Neural progenitor cell (in vitro differentiated cells): ENCODE data around the gene ADGRA1. TPM values are rescaled to one million over a fixed set of nuclear protein-coding genes. Genes with fewer than 3 reads are reported as not detected.

Source experiments
- DNase-seq: peaks from one replicate; pipeline ENCODE4 v3.0.0-alpha.2; 2016; ENCODE audit warnings: low spot score
- H2AFZ ChIP-seq: fragments of 200-600 bp; sonication (generic); replicated peaks from 2 replicates; pipeline ENCODE4 v1.6.1; 2016; ENCODE audit warnings: antibody characterized with exemption
- H3F3A ChIP-seq: fragments of 200-600 bp; sonication (generic); 2 replicates; pipeline ENCODE4 v1.6.1; 2016; ENCODE audit warnings: antibody characterized with exemption, low read depth
- H3K27ac ChIP-seq: fragments of 200-600 bp; sonication (generic); 2 replicates; pipeline ENCODE4 v1.5.1; 2016; ENCODE audit warnings: mild to moderate bottlenecking
- H3K27me3 ChIP-seq: fragments of 200-600 bp; sonication (generic); 2 replicates; pipeline ENCODE4 v1.6.1; 2016; ENCODE audit warnings: mild to moderate bottlenecking, moderate library complexity
- H3K36me3 ChIP-seq: fragments of 200-600 bp; sonication (generic); 2 replicates; pipeline ENCODE4 v1.5.1; 2016
- H3K4me1 ChIP-seq: fragments of 200-600 bp; sonication (generic); 2 replicates; pipeline ENCODE4 v1.6.1; 2016; ENCODE audit warnings: mixed run types
- H3K4me2 ChIP-seq: fragments of 200-600 bp; sonication (generic); 2 replicates; pipeline ENCODE4 v1.6.1; 2016
- H3K4me3 ChIP-seq: fragments of 200-600 bp; sonication (generic); 2 replicates; pipeline ENCODE4 v1.5.1; 2016
- H3K79me2 ChIP-seq: fragments of 200-600 bp; sonication (generic); 2 replicates; pipeline ENCODE4 v1.6.1; 2016; ENCODE audit warnings: low read depth
- H3K9ac ChIP-seq: fragments of 200-600 bp; sonication (generic); 2 replicates; pipeline ENCODE4 v1.6.1; 2016
- H3K9me3 ChIP-seq: fragments of 200-600 bp; sonication (generic); 2 replicates; pipeline ENCODE4 v1.5.1; 2016; ENCODE audit warnings: low read depth
- H4K20me1 ChIP-seq: fragments of 200-600 bp; sonication (generic); 2 replicates; pipeline ENCODE4 v1.6.1; 2016; ENCODE audit warnings: low read depth
- H3K27ac Mint-ChIP-seq: 3 replicates; pipeline ENCODE4 v1.8.0; 2021; ENCODE audit warnings: mixed read lengths
- H3K27me3 Mint-ChIP-seq: 2 replicates; pipeline ENCODE4 v1.8.0; 2022; ENCODE audit warnings: low read depth, mild to moderate bottlenecking, inconsistent platforms, moderate library complexity, mixed read lengths; ENCODE audit not compliant: insufficient read depth
- H3K36me3 Mint-ChIP-seq: 3 replicates; pipeline ENCODE4 v1.8.0; 2021; ENCODE audit warnings: mixed read lengths
- H3K4me1 Mint-ChIP-seq: 3 replicates; pipeline ENCODE4 v1.8.0; 2021; ENCODE audit warnings: mixed read lengths
- H3K4me3 Mint-ChIP-seq: 3 replicates; pipeline ENCODE4 v1.8.0; 2021; ENCODE audit warnings: mild to moderate bottlenecking, moderate library complexity, mixed read lengths
- H3K9me3 Mint-ChIP-seq: 3 replicates; pipeline ENCODE4 v1.8.0; 2020; ENCODE audit warnings: mixed read lengths
- CTCF ChIP-seq: fragments of 200-600 bp; sonication (generic); IDR thresholded peaks from 2 replicates; pipeline ENCODE4 v1.5.1; 2017; ENCODE audit warnings: antibody characterized with exemption, mild to moderate bottlenecking
- EZH2 ChIP-seq: fragments of 200-600 bp; sonication (generic); IDR thresholded peaks from 2 replicates; pipeline ENCODE4 v1.6.1; 2017; ENCODE audit warnings: antibody characterized with exemption, mild to moderate bottlenecking, moderate library complexity
- EZH2phosphoT487 ChIP-seq: fragments of 200-600 bp; sonication (generic); IDR thresholded peaks from 2 replicates; pipeline ENCODE4 v1.6.1; 2017; ENCODE audit warnings: antibody characterized with exemption
- total RNA-seq: library from RNA; depleted of rRNA; stranded (reverse); fragments of >200 nt; gene quantifications from 2 replicates; pipeline ENCODE4 v1.2.3, GENCODE V29; 2015; ENCODE audit warnings: low replicate concordance

ADGRA1 gene
- total RNA-seq, 1 donor from 2014 or later, result not detected

- Histone ChIP-seq H3K27me3 (no peaks in the 10 kb centered on the region), H3K79me2 (no peaks in the 10 kb centered on the region), H3K4me1 (peaks cover 4% of the 10 kb centered on the region), H3K4me3 (no peak overlapping the region), H3K27ac (no peak overlapping the region), H3K9ac (no peak overlapping the region), H3K4me2 (no peak overlapping the region), H4K20me1 (no peaks in the 10 kb centered on the region), H2AFZ (no peak overlapping the region), H3F3A (no peaks in the 10 kb centered on the region), H3K9me3 (no peaks in the 10 kb centered on the region), H3K36me3 (no peaks in the 10 kb centered on the region)
- no peak overlapping the region for H3K27ac Mint-ChIP-seq
- no peak overlapping the region for H3K4me3 Mint-ChIP-seq
- DNase-seq, result no peak
- peaks cover 15% of the 10 kb centered on the region for H3K4me1 Mint-ChIP-seq
- TF ChIP-seq EZH2 (no peak), EZH2phosphoT487 (no peak), CTCF (no peak)
- H3K36me3 Mint-ChIP-seq, result no peaks in the 10 kb centered on the region
- peaks cover 12% of the 10 kb centered on the region for H3K27me3 Mint-ChIP-seq
- H3K9me3 Mint-ChIP-seq, result peaks cover 3% of the 10 kb centered on the region
Measured at GRCh38 chr10:133069033-133069525, 18.6 kb upstream of the ADGRA1 start.

GRCh38 chr10:133070405-133070804, 17.3 kb upstream of the ADGRA1 start:
- peaks cover 4% of the 10 kb centered on the region for H3K4me1 ChIP-seq
- H3K36me3 ChIP-seq, result no peaks in the 10 kb centered on the region
- H3K4me3 Mint-ChIP-seq, result no peak overlapping the region
- H3K4me2 ChIP-seq, result no peak overlapping the region
- H3K27me3 Mint-ChIP-seq, result peaks cover 11% of the 10 kb centered on the region
- peaks cover 4% of the 10 kb centered on the region for H3K9me3 Mint-ChIP-seq
- H3K79me2 ChIP-seq, result no peaks in the 10 kb centered on the region
- no peak for TF ChIP-seq EZH2
- TF ChIP-seq CTCF, result no peak
- TF ChIP-seq EZH2phosphoT487, result no peak
- H3K27ac Mint-ChIP-seq, result peak overlapping the region; percentile 9
- H3K36me3 Mint-ChIP-seq, result no peaks in the 10 kb centered on the region
- no peaks in the 10 kb centered on the region for H3K27me3 ChIP-seq
- DNase-seq, result no peak
- H3K4me1 Mint-ChIP-seq, result peaks cover 15% of the 10 kb centered on the region
- H3K9me3 ChIP-seq, result no peaks in the 10 kb centered on the region
- H3K4me3 ChIP-seq, result no peak overlapping the region
- H3F3A ChIP-seq, result no peaks in the 10 kb centered on the region
- no peaks in the 10 kb centered on the region for H4K20me1 ChIP-seq
- H2AFZ ChIP-seq, result no peak overlapping the region
- no peak overlapping the region for H3K27ac ChIP-seq
- H3K9ac ChIP-seq, result no peak overlapping the region

GRCh38 chr10:133070810-133071209, 16.9 kb upstream of the ADGRA1 start:
- no peaks in the 10 kb centered on the region for H3K36me3 Mint-ChIP-seq
- Histone ChIP-seq H3K9me3 (no peaks in the 10 kb centered on the region), H3K4me1 (peaks cover 4% of the 10 kb centered on the region), H3K79me2 (no peaks in the 10 kb centered on the region), H3K4me3 (no peak overlapping the region), H3K36me3 (no peaks in the 10 kb centered on the region), H3K4me2 (no peak overlapping the region), H3F3A (no peaks in the 10 kb centered on the region), H3K9ac (no peak overlapping the region), H2AFZ (no peak overlapping the region), H4K20me1 (no peaks in the 10 kb centered on the region), H3K27ac (no peak overlapping the region), H3K27me3 (no peaks in the 10 kb centered on the region)
- H3K9me3 Mint-ChIP-seq, result peaks cover 7% of the 10 kb centered on the region
- H3K4me1 Mint-ChIP-seq, result peaks cover 15% of the 10 kb centered on the region
- no peak for TF ChIP-seq EZH2phosphoT487
- no peak for TF ChIP-seq CTCF
- no peak for TF ChIP-seq EZH2
- H3K27ac Mint-ChIP-seq, result no peak overlapping the region
- no peak for DNase-seq
- H3K4me3 Mint-ChIP-seq, result no peak overlapping the region
- H3K27me3 Mint-ChIP-seq, result peaks cover 13% of the 10 kb centered on the region
